GM23248 (cell line): ENCODE measurements around the gene MEP1A.

Experiments
- EZH2 ChIP-seq: fragments of 200-600 bp; sonication (generic); IDR thresholded peaks from 2 replicates; pipeline ENCODE4 v1.6.1; 2018; ENCODE audit warnings: antibody characterized with exemption, mild to moderate bottlenecking; ENCODE audit not compliant: insufficient read depth, poor library complexity, severe bottlenecking
- EZH2phosphoT487 ChIP-seq: fragments of 200-600 bp; sonication (generic); IDR thresholded peaks from 2 replicates; pipeline ENCODE4 v1.6.1; 2018; ENCODE audit warnings: antibody characterized with exemption, moderate library complexity, mild to moderate bottlenecking, low read depth; ENCODE audit not compliant: insufficient read depth

- TF ChIP-seq EZH2phosphoT487 (no peak), EZH2 (no peak)
These were observed 35.8 kb downstream of the MEP1A start for GRCh38 chr6:46828939-46829338.
